Body of pancreas (tissue), 4 donors: Measurements from ENCODE around the gene NCAM1. TPM values are rescaled to one million over a fixed set of nuclear protein-coding genes. Genes with fewer than 3 reads are reported as not detected.

ENCODE experiments used
- ATAC-seq: fragments of 150-250 bp; one replicate; pipeline ENCODE4 v1.9.1; 2016
- DNase-seq, 4 donors: peaks; one replicate each; pipeline ENCODE4 v3.0.0-alpha.2; 2019
- H3K27ac ChIP-seq, 4 donors: fragments of 200-600 bp; sonication (generic); 1 replicate in 3 of 4; 2 replicates in 1 of 4; pipeline versions ENCODE4 v1.5.1 to v1.6.1; 2016 to 2019; ENCODE audit warnings: mild to moderate bottlenecking in 1 of 4, mixed read lengths in 1 of 4, moderate library complexity in 1 of 4
- H3K27me3 ChIP-seq, 2 donors: fragments of 200-600 bp; sonication (generic); one replicate each; pipeline ENCODE4 v1.6.0; 2016; ENCODE audit warnings: mild to moderate bottlenecking in 1 of 2
- H3K36me3 ChIP-seq, 2 donors: fragments of 200-600 bp; sonication (generic); replicated peaks in 1 of 2; 2 replicates each; pipeline ENCODE4 v1.5.1; 2016; ENCODE audit warnings: low read depth in 2 of 2; ENCODE audit not compliant: insufficient read depth in 1 of 2
- H3K4me1 ChIP-seq: fragments of 200-600 bp; sonication (generic); one replicate; pipeline ENCODE4 v1.6.0; 2016
- H3K4me3 ChIP-seq, 2 donors: fragments of 200-600 bp; sonication (generic); 1 replicate in 1 of 2; 2 replicates in 1 of 2; pipeline ENCODE4 v1.5.1; 2016 to 2019
- H3K9me3 ChIP-seq, 3 donors: fragments of 200-600 bp; sonication (generic); 1 replicate in 2 of 3; 2 replicates in 1 of 3; pipeline ENCODE4 v1.5.1; 2016
- CTCF ChIP-seq, 7 experiments: fragments of 450-650 bp in 4 of 7; fragments of 200-600 bp in 3 of 7; sonication (generic) in 3 of 7; IDR thresholded peaks; one replicate each; pipeline ENCODE4 v1.5.1; 2016 to 2019; ENCODE audit warnings: antibody characterized with exemption in 7 of 7
- POLR2A ChIP-seq, 3 donors: fragments of 450-650 bp; IDR thresholded peaks; one replicate each; pipeline ENCODE4 v1.6.1; 2016; ENCODE audit warnings: antibody characterized with exemption in 3 of 3, mild to moderate bottlenecking in 2 of 3
- WGBS, 2 donors: methylation state at CpG; one replicate each; pipeline ENCODE4 v1.1.5; 2017; 5-methylcytosine and 5-hydroxymethylcytosine counted together
- intact Hi-C: fragments of 100-400 bp; cut with DNase I; formaldehyde crosslinking; loops from one replicate; pipeline ENCODE4 v1.15.1; 2023
- total RNA-seq, 2 donors: library from RNA; depleted of rRNA; stranded (reverse); fragments of >200 nt; gene quantifications; one replicate each; pipeline ENCODE4 v1.1.0, GENCODE V29; 2016

Gene NCAM1
- total RNA-seq, 2 donors from 2014 or later, result 10.1 to 26.0 TPM

GRCh38 chr11:113195728-113196127 is 234.5 kb downstream of the NCAM1 start:
- H3K27ac ChIP-seq, result no peak overlapping the region
- peaks cover 6% of the 10 kb centered on the region for H3K4me1 ChIP-seq
- H3K9me3 ChIP-seq, result no peaks in the 10 kb centered on the region
- WGBS, 2 donors, result 73 to 76% methylated on average over 3 of the region's 3 CpGs
- H3K27me3 ChIP-seq, result no peaks in the 10 kb centered on the region
- H3K4me3 ChIP-seq, result no peak overlapping the region
- TF ChIP-seq CTCF (IDR thresholded peaks at IDR 0.05) (no peak), POLR2A (IDR thresholded peaks at IDR 0.05) (no peak)
- ATAC-seq, result no peak
- DNase-seq, result no peak
- H3K36me3 ChIP-seq, result no peaks in the 10 kb centered on the region
- intact Hi-C loops, result no loop called here

DNA sequence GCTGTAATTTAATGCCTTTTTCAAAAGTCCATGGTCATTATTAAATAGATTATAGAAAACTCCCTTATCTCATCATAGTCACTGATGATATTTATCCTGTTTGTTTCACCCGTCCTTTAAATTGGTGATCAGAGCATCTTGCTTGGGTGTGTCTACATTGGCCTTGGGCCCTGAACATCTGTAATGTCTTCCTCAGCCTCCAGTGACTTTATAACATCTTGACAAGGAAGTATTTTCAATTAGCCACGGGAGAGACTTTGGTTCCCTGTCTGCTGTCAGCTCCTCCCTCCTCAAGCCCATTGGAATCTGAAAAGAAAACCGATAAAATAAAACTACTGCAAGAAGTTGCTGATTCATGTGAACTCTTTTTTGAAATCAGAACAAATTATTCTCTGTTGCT is 236.2 kb downstream of the NCAM1 start:
- H3K27ac ChIP-seq, result no peak overlapping the region
- H3K36me3 ChIP-seq, result no peaks in the 10 kb centered on the region
- H3K4me3 ChIP-seq, result no peak overlapping the region
- intact Hi-C loops, result no loop called here
- no peak for TF ChIP-seq POLR2A (IDR thresholded peaks at IDR 0.05)
- TF ChIP-seq CTCF (IDR thresholded peaks at IDR 0.05), result no peak
- H3K4me1 ChIP-seq, result peaks cover 6% of the 10 kb centered on the region
- H3K9me3 ChIP-seq, result no peaks in the 10 kb centered on the region
- DNase-seq, result no peak
- ATAC-seq, result no peak
- WGBS, 2 donors, result 38 to 40% methylated on average over 3 of the region's 3 CpGs
- H3K27me3 ChIP-seq, result no peaks in the 10 kb centered on the region

DNA sequence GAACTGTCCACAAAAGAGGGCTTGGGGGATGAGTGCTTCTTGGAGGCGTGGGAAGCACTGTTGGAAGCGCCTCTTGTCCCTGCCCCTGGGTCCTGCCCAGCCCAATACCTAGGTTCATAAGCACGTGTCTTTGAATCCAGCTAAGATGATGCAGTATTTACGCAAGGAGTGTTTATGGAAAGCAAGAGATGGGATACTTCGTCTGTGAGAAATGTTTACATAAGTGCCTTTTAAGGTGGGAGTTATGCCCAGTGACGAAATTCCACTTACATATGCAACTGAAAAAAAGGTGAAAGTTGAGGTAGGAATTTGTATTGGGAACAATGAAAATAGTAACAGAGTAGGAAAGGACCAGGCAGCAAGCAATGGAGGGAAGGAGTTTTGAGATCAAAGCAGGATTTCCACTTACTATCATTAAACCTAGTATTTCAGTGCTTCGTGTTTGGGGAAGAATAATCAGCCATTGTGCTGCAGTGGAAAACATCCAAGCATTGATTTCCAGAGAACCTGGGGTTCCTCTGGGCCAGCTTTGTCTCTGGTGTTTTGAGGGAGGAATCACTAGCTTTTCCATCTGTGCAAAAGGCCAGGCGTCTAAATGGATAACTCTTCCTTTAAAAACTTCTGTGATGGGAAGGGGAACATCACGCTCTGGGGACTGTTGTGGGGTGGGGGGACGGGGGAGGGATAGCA is 237.9 kb downstream of the NCAM1 start:
- WGBS, 2 donors, result 33 to 34% methylated on average over 10 of the region's 10 CpGs
- no peak overlapping the region for H3K27ac ChIP-seq
- no peak for ATAC-seq

DNA sequence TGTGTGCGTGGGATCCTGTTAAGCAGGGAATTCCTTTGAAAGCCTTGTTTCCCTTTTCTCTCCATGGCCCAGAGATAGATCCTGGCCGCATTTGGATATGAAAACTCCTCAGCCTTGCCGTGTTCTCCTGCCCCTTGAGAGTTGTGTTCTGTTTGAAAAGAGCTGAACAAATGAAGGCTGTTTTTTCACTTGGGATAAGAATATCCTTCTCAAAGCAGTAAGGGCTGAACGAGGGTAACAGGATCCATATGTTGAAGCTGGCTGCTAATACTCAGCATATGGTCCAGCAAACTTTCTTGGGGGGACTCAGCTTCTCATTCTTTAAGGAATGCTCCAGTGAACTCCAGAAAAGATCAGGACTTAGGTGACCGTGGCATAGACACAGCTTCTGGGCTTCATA is 238.6 kb downstream of the NCAM1 start:
- DNase-seq (no peak), ATAC-seq (no peak)
- Histone ChIP-seq H3K27ac (no peak overlapping the region), H3K27me3 (no peaks in the 10 kb centered on the region), H3K9me3 (no peaks in the 10 kb centered on the region), H3K4me3 (no peak overlapping the region), H3K4me1 (no peaks in the 10 kb centered on the region), H3K36me3 (no peaks in the 10 kb centered on the region)
- no peak for TF ChIP-seq POLR2A (IDR thresholded peaks at IDR 0.05)
- no peak for TF ChIP-seq CTCF (IDR thresholded peaks at IDR 0.05)
- WGBS, 2 donors, result 47 to 51% methylated on average over 5 of the region's 5 CpGs
- intact Hi-C loops, result no loop called here

More for the DNA sequence above, 237.9 kb downstream of the NCAM1 start:
- H3K4me3 ChIP-seq, result no peak overlapping the region
- H3K9me3 ChIP-seq, result no peaks in the 10 kb centered on the region
- no peaks in the 10 kb centered on the region for H3K36me3 ChIP-seq
- intact Hi-C loops, result no loop called here
- H3K4me1 ChIP-seq, result peaks cover 1% of the 10 kb centered on the region
- TF ChIP-seq POLR2A (IDR thresholded peaks at IDR 0.05), result no peak
- TF ChIP-seq CTCF (IDR thresholded peaks at IDR 0.05), result no peak
- no peaks in the 10 kb centered on the region for H3K27me3 ChIP-seq
- DNase-seq, result no peak
